Measurements from ENCODE around the gene PRR7. TPM values are rescaled to one million over a fixed set of nuclear protein-coding genes. Genes with fewer than 3 reads are reported as not detected.

Gene PRR7
- polyA plus RNA-seq, 1 of the 3 experiments (the other 2 are of a cell fraction), result 17.1 TPM

DNA sequence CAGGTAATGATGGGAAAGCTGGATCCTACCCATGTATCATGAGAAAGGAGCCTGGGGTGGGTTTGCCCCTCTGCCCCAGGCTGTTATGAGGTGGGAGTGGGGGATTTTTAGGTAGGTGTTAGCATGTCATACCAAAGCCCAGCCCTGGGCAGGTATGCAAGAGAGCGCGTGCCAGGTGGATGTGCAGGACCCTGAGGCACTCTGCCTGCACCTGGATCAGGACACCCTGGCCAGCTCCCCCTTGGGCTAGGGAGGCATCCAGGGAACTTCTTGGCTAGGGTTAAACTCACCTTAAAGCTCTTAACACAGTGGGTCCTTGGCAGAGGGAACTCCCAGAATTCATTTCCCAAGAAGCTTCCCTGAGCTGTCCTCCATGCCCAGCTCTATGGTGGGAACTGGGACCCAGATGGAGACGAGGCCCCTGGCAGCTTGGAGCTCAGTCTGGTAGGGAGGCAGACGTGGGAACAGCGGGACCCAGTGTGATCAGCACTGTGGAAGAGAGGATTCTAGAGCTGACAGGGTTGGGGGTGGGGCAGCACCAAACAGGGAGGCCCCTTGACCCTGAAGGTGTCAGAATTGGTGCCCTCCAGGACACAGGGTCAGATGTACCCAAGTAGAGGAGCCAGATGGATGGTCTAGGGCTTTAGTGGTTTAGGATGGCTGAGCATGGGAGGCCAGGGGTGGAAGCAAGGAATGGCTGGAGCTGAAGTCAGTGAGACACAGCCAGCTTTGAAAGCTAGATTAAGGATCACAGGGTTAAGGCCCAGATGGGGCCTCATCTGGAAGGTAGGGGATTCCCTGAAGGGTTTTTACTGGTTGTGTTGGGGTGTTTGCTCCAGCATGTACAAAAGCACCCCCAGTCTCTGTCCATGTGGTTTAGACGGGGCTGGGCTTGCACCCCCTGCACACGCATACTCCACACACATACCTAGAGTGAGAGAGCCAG, 2.2 kb upstream of the PRR7 start:
- Histone ChIP-seq H3K4me1 (ENCODE audit: control insufficient read depth in 1 of 2, insufficient read depth in 2 of 2, low read depth in 1 of 2, low read length in 1 of 2) (peaks cover 21 to 33% of the 10 kb centered on the region in 2 experiments), H3K9me2 (no peaks in the 10 kb centered on the region), H2AFZ (ENCODE audit: low read depth) (no peak overlapping the region), H3K4me3 (ENCODE audit: low read depth in 2 of 2, low read length in 1 of 2) (no peak overlapping the region), H4K20me1 (ENCODE audit: insufficient read depth) (0 out of 2 replicates have a peak, but pooled peaks cover 9% of the 10 kb centered on the region), H3K9me3 (no peaks in the 10 kb centered on the region), H3K4me2 (no peak overlapping the region), H3K9ac (no peak overlapping the region), H3K27ac (ENCODE audit: low read depth in 2 of 2, low read length in 1 of 2) (no peak overlapping the region; a peak in 1 of 4 replicates), H3F3A (replicated peaks; ENCODE audit: insufficient read depth) (peaks cover 21% of the 10 kb centered on the region), H3K79me2 (ENCODE audit: insufficient read depth) (peaks cover 23% of the 10 kb centered on the region), H3K36me3 (replicated peaks in 1 of 2; ENCODE audit: control insufficient read depth in 1 of 2, insufficient read depth in 2 of 2, low read length in 1 of 2) (peaks cover 5 to 13% of the 10 kb centered on the region in 2 experiments), H3K27me3 (ENCODE audit: insufficient read depth) (no peaks in the 10 kb centered on the region)
- CTCF ChIA-PET, result interaction anchor here (0.8 to 15.5 kb wide), 8 partner anchors 11 to 75 kb away, joined by 3 to 318 read pairs (median 44); partner anchors contain the start of genes GRK6, PDLIM7 and PFN3
- no peak for TF ChIP-seq GATA2 (CRISPR knock-in tag; IDR thresholded peaks at IDR 0.05)
- TF ChIP-seq, protein P1, sequence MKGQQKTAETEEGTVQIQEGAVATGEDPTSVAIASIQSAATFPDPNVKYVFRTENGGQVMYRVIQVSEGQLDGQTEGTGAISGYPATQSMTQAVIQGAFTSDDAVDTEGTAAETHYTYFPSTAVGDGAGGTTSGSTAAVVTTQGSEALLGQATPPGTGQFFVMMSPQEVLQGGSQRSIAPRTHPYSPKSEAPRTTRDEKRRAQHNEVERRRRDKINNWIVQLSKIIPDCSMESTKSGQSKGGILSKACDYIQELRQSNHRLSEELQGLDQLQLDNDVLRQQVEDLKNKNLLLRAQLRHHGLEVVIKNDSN (IDR thresholded peaks at IDR 0.05; ENCODE audit: borderline replicate concordance, low read depth), result no peak
- no peak for TF ChIP-seq TAF1 (IDR thresholded peaks at IDR 0.05; ENCODE audit: borderline replicate concordance, low read depth, low read length)
- TF ChIP-seq CHD2 (IDR thresholded peaks at IDR 0.05; ENCODE audit: low read length, partially characterized antibody), result no peak
- TF ChIP-seq MEF2A (IDR thresholded peaks at IDR 0.05; ENCODE audit: borderline replicate concordance, low read depth), result no peak
- TF ChIP-seq SMC3 (IDR thresholded peaks at IDR 0.05; ENCODE audit: low read depth, low read length), result no peak
- TF ChIP-seq, protein P2, sequence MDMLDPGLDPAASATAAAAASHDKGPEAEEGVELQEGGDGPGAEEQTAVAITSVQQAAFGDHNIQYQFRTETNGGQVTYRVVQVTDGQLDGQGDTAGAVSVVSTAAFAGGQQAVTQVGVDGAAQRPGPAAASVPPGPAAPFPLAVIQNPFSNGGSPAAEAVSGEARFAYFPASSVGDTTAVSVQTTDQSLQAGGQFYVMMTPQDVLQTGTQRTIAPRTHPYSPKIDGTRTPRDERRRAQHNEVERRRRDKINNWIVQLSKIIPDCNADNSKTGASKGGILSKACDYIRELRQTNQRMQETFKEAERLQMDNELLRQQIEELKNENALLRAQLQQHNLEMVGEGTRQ (IDR thresholded peaks at IDR 0.05; ENCODE audit: borderline replicate concordance, low read depth, low read length), result no peak
- TF ChIP-seq MXI1 (IDR thresholded peaks at IDR 0.05; ENCODE audit: low read depth, low read length), result no peak
- TF ChIP-seq RXRA (IDR thresholded peaks at IDR 0.05; ENCODE audit: borderline replicate concordance, low read depth), result no peak
- TF ChIP-seq RCOR1 (IDR thresholded peaks at IDR 0.05; ENCODE audit: low read length), result no peak
- TF ChIP-seq, protein P3, sequence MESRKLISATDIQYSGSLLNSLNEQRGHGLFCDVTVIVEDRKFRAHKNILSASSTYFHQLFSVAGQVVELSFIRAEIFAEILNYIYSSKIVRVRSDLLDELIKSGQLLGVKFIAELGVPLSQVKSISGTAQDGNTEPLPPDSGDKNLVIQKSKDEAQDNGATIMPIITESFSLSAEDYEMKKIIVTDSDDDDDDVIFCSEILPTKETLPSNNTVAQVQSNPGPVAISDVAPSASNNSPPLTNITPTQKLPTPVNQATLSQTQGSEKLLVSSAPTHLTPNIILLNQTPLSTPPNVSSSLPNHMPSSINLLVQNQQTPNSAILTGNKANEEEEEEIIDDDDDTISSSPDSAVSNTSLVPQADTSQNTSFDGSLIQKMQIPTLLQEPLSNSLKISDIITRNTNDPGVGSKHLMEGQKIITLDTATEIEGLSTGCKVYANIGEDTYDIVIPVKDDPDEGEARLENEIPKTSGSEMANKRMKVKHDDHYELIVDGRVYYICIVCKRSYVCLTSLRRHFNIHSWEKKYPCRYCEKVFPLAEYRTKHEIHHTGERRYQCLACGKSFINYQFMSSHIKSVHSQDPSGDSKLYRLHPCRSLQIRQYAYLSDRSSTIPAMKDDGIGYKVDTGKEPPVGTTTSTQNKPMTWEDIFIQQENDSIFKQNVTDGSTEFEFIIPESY (IDR thresholded peaks at IDR 0.05; ENCODE audit: borderline replicate concordance, low read depth), result no peak
- TF ChIP-seq POLR2AphosphoS5 (IDR thresholded peaks at IDR 0.05; ENCODE audit: low read depth, low read length), result no peak
- no peak for DNase-seq
- WGBS (ENCODE audit: low lambda C conversion rate), result 97% methylated on average over 7 of the region's 7 CpGs
- POLR2A ChIA-PET, result interaction anchor here (1.1 to 6.1 kb wide), 4 partner anchors 8 to 41 kb away, joined by 4 to 46 read pairs (median 6); no protein-coding TSS in a partner anchor

Measured in SK-N-SH (cell line).